Thyroid gland (tissue), 4 donors: Measurements from ENCODE around the gene LIPM.

ENCODE experiments used
- CTCF ChIP-seq, 6 experiments: fragments of 200-600 bp in 3 of 6; fragments of 450-650 bp in 3 of 6; sonication (generic) in 3 of 6; IDR thresholded peaks; one replicate each; pipeline ENCODE4 v1.5.1; 2016 to 2019; ENCODE audit warnings: antibody characterized with exemption in 6 of 6, mild to moderate bottlenecking in 2 of 6, inconsistent platforms in 1 of 6, moderate library complexity in 1 of 6
- POLR2A ChIP-seq, 2 donors: fragments of 450-650 bp; IDR thresholded peaks; one replicate each; pipeline ENCODE4 v1.6.1; 2017; ENCODE audit warnings: antibody characterized with exemption in 2 of 2, mild to moderate bottlenecking in 2 of 2, moderate library complexity in 1 of 2

GRCh38 chr10:88831709-88832108 is 29.2 kb downstream of the LIPM start:
- no peak for TF ChIP-seq POLR2A (IDR thresholded peaks at IDR 0.05)
- no peak for TF ChIP-seq CTCF (IDR thresholded peaks at IDR 0.05)
